HepG2 (cell line): ENCODE data around the gene GPRIN1. TPM values are rescaled to one million over a fixed set of nuclear protein-coding genes. Genes with fewer than 3 reads are reported as not detected.

Experiments used
- BRCA1 ChIP-seq: sonication (generic); formaldehyde crosslinking; IDR thresholded peaks from 2 replicates; pipeline ENCODE4 v1.4.0; 2020; ENCODE audit warnings: missing genetic modification reagents
- CBFB ChIP-seq: sonication (generic); formaldehyde crosslinking; IDR thresholded peaks from 2 replicates; pipeline ENCODE4 v1.4.0; 2020; ENCODE audit warnings: missing genetic modification reagents
- CEBPB ChIP-seq: IDR thresholded peaks from 2 replicates; pipeline ENCODE4 v1.6.1; 2011; ENCODE audit warnings: low read depth, low read length, improper control_type of control experiment, borderline replicate concordance
- MBNL3 ChIP-seq: fragments of 250-450 bp; sonication (Bioruptor Pico); conservative IDR thresholded peaks from 2 replicates; pipeline ENCODE4 v1.8.0; 2022; ENCODE audit warnings: mild to moderate bottlenecking, inconsistent platforms
- MEIS1 ChIP-seq: sonication (generic); formaldehyde crosslinking; IDR thresholded peaks from 2 replicates; pipeline ENCODE4 v1.9.0; 2021; ENCODE audit warnings: mild to moderate bottlenecking, missing genetic modification reagents, moderate library complexity, borderline replicate concordance
- MTF1 ChIP-seq: sonication (generic); formaldehyde crosslinking; IDR thresholded peaks from 2 replicates; pipeline ENCODE4 v1.5.0; 2020; ENCODE audit warnings: missing genetic modification reagents
- NFATC3 ChIP-seq: sonication (generic); formaldehyde crosslinking; IDR thresholded peaks from 2 replicates; pipeline ENCODE4 v1.5.1; 2020; ENCODE audit warnings: mild to moderate bottlenecking, missing genetic modification reagents
- PHF8 ChIP-seq: sonication (generic); formaldehyde crosslinking; IDR thresholded peaks from 2 replicates; pipeline ENCODE4 v1.5.0; 2020; ENCODE audit warnings: missing genetic modification reagents
- RAD21 ChIP-seq: fragments of 450-650 bp; formaldehyde crosslinking; IDR thresholded peaks from 2 replicates; pipeline ENCODE4 v1.5.0; 2020; ENCODE audit warnings: mild to moderate bottlenecking
- SNAI1 ChIP-seq: sonication (generic); formaldehyde crosslinking; IDR thresholded peaks from 2 replicates; pipeline ENCODE4 v1.5.0; 2020; ENCODE audit warnings: mild to moderate bottlenecking, missing genetic modification reagents, borderline replicate concordance
- STAG1 ChIP-seq: sonication (generic); formaldehyde crosslinking; IDR thresholded peaks from 2 replicates; pipeline ENCODE4 v1.4.0; 2020; ENCODE audit warnings: missing genetic modification reagents
- SUZ12 ChIP-seq: fragments of 150-350 bp; IDR thresholded peaks from 2 replicates; pipeline ENCODE4 v1.6.1; 2014; ENCODE audit warnings: low read depth, low read length
- TAF15 ChIP-seq: fragments of 200-400 bp; formaldehyde crosslinking; IDR thresholded peaks from one replicate; pipeline ENCODE4 v1.6.1; 2018; ENCODE audit warnings: mild to moderate bottlenecking, low read depth, low read length; ENCODE audit not compliant: poor library complexity, severe bottlenecking
- TCF7 ChIP-seq: sonication (generic); IDR thresholded peaks from 2 replicates; pipeline ENCODE4 v1.6.1; 2016; ENCODE audit warnings: antibody characterized with exemption, low read depth
- ZFP37 ChIP-seq: sonication (generic); formaldehyde crosslinking; IDR thresholded peaks from 2 replicates; pipeline ENCODE4 v1.4.0; 2020; ENCODE audit warnings: missing genetic modification reagents, borderline replicate concordance
- ZFY ChIP-seq: sonication (generic); formaldehyde crosslinking; IDR thresholded peaks from 2 replicates; pipeline ENCODE4 v1.4.0; 2020; ENCODE audit warnings: missing genetic modification reagents
- ZNF10 ChIP-seq: sonication (generic); formaldehyde crosslinking; IDR thresholded peaks from 2 replicates; pipeline ENCODE4 v1.4.0; 2020; ENCODE audit warnings: mild to moderate bottlenecking, low read depth, missing genetic modification reagents, borderline replicate concordance
- ZNF660 ChIP-seq: sonication (generic); formaldehyde crosslinking; IDR thresholded peaks from 2 replicates; pipeline ENCODE4 v1.5.1; 2020; ENCODE audit warnings: mild to moderate bottlenecking, low read depth, missing genetic modification reagents, borderline replicate concordance
- ZNF672 ChIP-seq: sonication (generic); formaldehyde crosslinking; IDR thresholded peaks from 2 replicates; pipeline ENCODE4 v1.8.1; 2022; ENCODE audit warnings: missing genetic modification reagents
- ZNF777 ChIP-seq: sonication (generic); formaldehyde crosslinking; IDR thresholded peaks from 2 replicates; pipeline ENCODE4 v1.4.0; 2020; ENCODE audit warnings: missing genetic modification reagents
- ZNF83 ChIP-seq: sonication (generic); formaldehyde crosslinking; IDR thresholded peaks from 2 replicates; pipeline ENCODE4 v1.4.0; 2020; ENCODE audit warnings: missing genetic modification reagents, mild to moderate bottlenecking, borderline replicate concordance
- ZNF878 ChIP-seq: sonication (generic); formaldehyde crosslinking; IDR thresholded peaks from 2 replicates; pipeline ENCODE4 v1.8.1; 2023; ENCODE audit warnings: mild to moderate bottlenecking, missing genetic modification reagents, moderate library complexity
- polyA plus RNA-seq, 8 experiments: library from polyadenylated mRNA; depleted of rRNA in 3 of 8; stranded (reverse) in 7 of 8; unstranded in 1 of 8; fragments of >200 nt; fragmentation: Illumina TruSeq in 4 of 8; extraction: Trizol in 4 of 8; gene quantifications; 2 replicates each; pipeline versions ENCODE4 v1.2.1 to v1.2.3, GENCODE V29; 2011 to 2016; ENCODE audit warnings: low read depth in 4 of 8, missing spikeins in 1 of 8, mixed read lengths in 1 of 8; ENCODE audit not compliant: insufficient read depth in 1 of 8
- total RNA-seq, 5 experiments: library from RNA; depleted of rRNA; stranded (reverse); fragments of >200 nt; fragmentation: Illumina TruSeq; extraction: Trizol; gene quantifications; 2 replicates each; pipeline ENCODE4 v1.2.3, GENCODE V29; 2016; ENCODE audit warnings: low read depth in 1 of 5
- TF ChIP-seq, protein P1 (sequence below): IDR thresholded peaks from 2 replicates; pipeline ENCODE4 v1.6.1; 2016; ENCODE audit warnings: low read depth, control low read depth
- TF ChIP-seq, protein P2 (sequence below): sonication (generic); formaldehyde crosslinking; IDR thresholded peaks from 2 replicates; pipeline ENCODE4 v1.4.0; 2020; ENCODE audit warnings: missing genetic modification reagents; ENCODE audit errors: not compliant biosample characterization
- TF ChIP-seq, protein P3 (sequence below): sonication (generic); formaldehyde crosslinking; IDR thresholded peaks from 2 replicates; pipeline ENCODE4 v1.8.1; 2023; ENCODE audit warnings: mild to moderate bottlenecking, missing genetic modification reagents
- TF ChIP-seq, protein P4 (sequence below): sonication (generic); formaldehyde crosslinking; IDR thresholded peaks from 2 replicates; pipeline ENCODE4 v1.4.0; 2020; ENCODE audit warnings: missing genetic modification reagents
- TF ChIP-seq, protein P5 (sequence below): sonication (generic); formaldehyde crosslinking; IDR thresholded peaks from 2 replicates; pipeline ENCODE4 v1.4.0; 2020; ENCODE audit warnings: mild to moderate bottlenecking, missing genetic modification reagents

The GPRIN1 gene
- total and polyA plus RNA-seq, 2 of the 13 experiments (the other 11 are each of a cell fraction or from before 2014, with no cell fraction given) = 0.32 to 2.0 TPM

DNA sequence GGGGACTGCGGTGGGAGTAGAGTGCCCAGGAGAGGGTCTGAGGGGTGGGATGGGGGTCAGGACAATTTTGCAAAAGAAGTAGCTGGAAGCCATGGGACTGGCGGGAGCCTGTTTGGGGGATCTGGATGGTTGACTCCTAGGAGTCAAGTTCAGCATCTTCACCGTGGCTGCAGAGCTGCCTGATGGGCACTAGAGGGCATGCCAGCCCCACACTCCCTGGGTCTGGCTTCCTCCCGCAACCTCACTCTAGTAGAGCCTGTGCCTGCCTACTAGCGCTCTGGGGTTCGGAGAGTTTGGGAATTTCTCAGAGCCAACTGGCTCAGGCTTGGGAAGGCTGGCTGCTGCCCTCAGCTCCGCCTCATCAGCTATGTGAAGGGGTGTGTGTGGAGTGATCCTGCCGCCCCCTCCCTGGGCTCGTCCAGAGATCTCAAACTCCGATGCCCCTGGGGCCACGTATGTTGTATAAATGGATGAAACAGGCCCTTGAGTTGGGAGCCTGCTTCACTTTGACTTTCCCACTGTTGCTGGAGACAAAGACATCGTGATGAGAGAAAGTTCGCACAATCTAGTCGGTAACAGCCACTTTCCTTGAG, 48.1 kb upstream of the GPRIN1 start (continued):
- TF ChIP-seq, protein P1, sequence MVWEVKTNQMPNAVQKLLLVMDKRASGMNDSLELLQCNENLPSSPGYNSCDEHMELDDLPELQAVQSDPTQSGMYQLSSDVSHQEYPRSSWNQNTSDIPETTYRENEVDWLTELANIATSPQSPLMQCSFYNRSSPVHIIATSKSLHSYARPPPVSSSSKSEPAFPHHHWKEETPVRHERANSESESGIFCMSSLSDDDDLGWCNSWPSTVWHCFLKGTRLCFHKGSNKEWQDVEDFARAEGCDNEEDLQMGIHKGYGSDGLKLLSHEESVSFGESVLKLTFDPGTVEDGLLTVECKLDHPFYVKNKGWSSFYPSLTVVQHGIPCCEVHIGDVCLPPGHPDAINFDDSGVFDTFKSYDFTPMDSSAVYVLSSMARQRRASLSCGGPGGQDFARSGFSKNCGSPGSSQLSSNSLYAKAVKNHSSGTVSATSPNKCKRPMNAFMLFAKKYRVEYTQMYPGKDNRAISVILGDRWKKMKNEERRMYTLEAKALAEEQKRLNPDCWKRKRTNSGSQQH (CRISPR knock-in tag) = no peak
- no peak for TF ChIP-seq TAF15
- TF ChIP-seq CBFB (CRISPR knock-in tag) = no peak
- no peak for TF ChIP-seq ZFY (CRISPR knock-in tag)
- no peak for TF ChIP-seq ZNF660 (CRISPR knock-in tag)
- peak; percentile 91 for TF ChIP-seq STAG1 (CRISPR knock-in tag)
- no peak for TF ChIP-seq ZNF777 (CRISPR knock-in tag)
- TF ChIP-seq MEIS1 (CRISPR knock-in tag) = no peak
- no peak for TF ChIP-seq MTF1 (CRISPR knock-in tag)
- TF ChIP-seq SNAI1 = no peak
- TF ChIP-seq ZNF878 (CRISPR knock-in tag) = no peak
- TF ChIP-seq NFATC3 = no peak
- no peak for TF ChIP-seq CEBPB
- TF ChIP-seq MBNL3 = no peak
- no peak for TF ChIP-seq TCF7
- TF ChIP-seq, protein P2, sequence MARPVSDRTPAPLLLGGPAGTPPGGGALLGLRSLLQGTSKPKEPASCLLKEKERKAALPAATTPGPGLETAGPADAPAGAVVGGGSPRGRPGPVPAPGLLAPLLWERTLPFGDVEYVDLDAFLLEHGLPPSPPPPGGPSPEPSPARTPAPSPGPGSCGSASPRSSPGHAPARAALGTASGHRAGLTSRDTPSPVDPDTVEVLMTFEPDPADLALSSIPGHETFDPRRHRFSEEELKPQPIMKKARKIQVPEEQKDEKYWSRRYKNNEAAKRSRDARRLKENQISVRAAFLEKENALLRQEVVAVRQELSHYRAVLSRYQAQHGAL (CRISPR knock-in tag) = no peak
- TF ChIP-seq, protein P3, sequence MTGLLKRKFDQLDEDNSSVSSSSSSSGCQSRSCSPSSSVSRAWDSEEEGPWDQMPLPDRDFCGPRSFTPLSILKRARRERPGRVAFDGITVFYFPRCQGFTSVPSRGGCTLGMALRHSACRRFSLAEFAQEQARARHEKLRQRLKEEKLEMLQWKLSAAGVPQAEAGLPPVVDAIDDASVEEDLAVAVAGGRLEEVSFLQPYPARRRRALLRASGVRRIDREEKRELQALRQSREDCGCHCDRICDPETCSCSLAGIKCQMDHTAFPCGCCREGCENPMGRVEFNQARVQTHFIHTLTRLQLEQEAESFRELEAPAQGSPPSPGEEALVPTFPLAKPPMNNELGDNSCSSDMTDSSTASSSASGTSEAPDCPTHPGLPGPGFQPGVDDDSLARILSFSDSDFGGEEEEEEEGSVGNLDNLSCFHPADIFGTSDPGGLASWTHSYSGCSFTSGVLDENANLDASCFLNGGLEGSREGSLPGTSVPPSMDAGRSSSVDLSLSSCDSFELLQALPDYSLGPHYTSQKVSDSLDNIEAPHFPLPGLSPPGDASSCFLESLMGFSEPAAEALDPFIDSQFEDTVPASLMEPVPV (CRISPR knock-in tag) = no peak
- no peak for TF ChIP-seq ZFP37 (CRISPR knock-in tag)
- no peak for TF ChIP-seq PHF8 (CRISPR knock-in tag)
- TF ChIP-seq ZNF10 (CRISPR knock-in tag) = no peak
- no peak for TF ChIP-seq SUZ12
- no peak for TF ChIP-seq ZNF672
- TF ChIP-seq, protein P4, sequence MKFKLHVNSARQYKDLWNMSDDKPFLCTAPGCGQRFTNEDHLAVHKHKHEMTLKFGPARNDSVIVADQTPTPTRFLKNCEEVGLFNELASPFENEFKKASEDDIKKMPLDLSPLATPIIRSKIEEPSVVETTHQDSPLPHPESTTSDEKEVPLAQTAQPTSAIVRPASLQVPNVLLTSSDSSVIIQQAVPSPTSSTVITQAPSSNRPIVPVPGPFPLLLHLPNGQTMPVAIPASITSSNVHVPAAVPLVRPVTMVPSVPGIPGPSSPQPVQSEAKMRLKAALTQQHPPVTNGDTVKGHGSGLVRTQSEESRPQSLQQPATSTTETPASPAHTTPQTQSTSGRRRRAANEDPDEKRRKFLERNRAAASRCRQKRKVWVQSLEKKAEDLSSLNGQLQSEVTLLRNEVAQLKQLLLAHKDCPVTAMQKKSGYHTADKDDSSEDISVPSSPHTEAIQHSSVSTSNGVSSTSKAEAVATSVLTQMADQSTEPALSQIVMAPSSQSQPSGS = 0 out of 2 replicates have a peak, but pooled peaks have one; percentile 23
- peak; percentile 89 for TF ChIP-seq RAD21 (CRISPR knock-in tag)
- TF ChIP-seq ZNF83 (CRISPR knock-in tag) = no peak
- TF ChIP-seq, protein P5, sequence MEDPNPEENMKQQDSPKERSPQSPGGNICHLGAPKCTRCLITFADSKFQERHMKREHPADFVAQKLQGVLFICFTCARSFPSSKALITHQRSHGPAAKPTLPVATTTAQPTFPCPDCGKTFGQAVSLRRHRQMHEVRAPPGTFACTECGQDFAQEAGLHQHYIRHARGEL (CRISPR knock-in tag) = no peak
- TF ChIP-seq BRCA1 (CRISPR knock-in tag) = no peak
